HepG2 (cell line): Measurements from ENCODE around the gene PALM3. TPM values are rescaled to one million over a fixed set of nuclear protein-coding genes. Genes with fewer than 3 reads are reported as not detected.

Source experiments
- ATAC-seq: fragments of 200-7000 bp; cut with Tn5 transposase; 3 replicates; pipeline ENCODE4 v1.9.1; 2020; ENCODE audit warnings: mild to moderate bottlenecking, moderate library complexity
- BruUV-seq: library from RNA; stranded (reverse); fragments of 400-500 nt; replicated peaks from 2 replicates; lab custom pipeline; 2021; lab: Mats Ljungman, UMichigan
- CTCF ChIA-PET: fragments of 300-600 bp; formaldehyde crosslinking; extraction: SDS; loops from one replicate; lab custom pipeline; 2021; ENCODE audit warnings: low total read pairs, inconsistent platforms, low intra/inter-chr PET ratio; lab: Yijun Ruan, JAX
- POLR2A ChIA-PET: fragments of 350-600 bp; sonication (Branson Sonifier 250); formaldehyde crosslinking; loops from one replicate; lab custom pipeline; 2020; ENCODE audit warnings: antibody characterized with exemption, inconsistent platforms; lab: Yijun Ruan, JAX
- DNase-seq: peaks from one replicate; pipeline ENCODE4 v3.0.0-alpha.2; 2015; ENCODE audit warnings: low spot score
- FAIRE-seq: peaks from 3 replicates; lab custom pipeline; 2011; peaks lifted over from hg19 to GRCh38; lab: Jason Lieb, UNC
- H2AFZ ChIP-seq: one replicate; pipeline ENCODE4 v1.6.1; 2011; ENCODE audit warnings: low read length, inconsistent platforms
- H3K27ac ChIP-seq: fragments of 300-600 bp; 3 replicates; pipeline ENCODE4 v1.8.0; 2011; ENCODE audit warnings: mixed run types, mild to moderate bottlenecking, mixed read lengths, low read length, inconsistent platforms; ENCODE audit not compliant: insufficient read depth; ENCODE audit errors: extremely low read length
- H3K27me3 ChIP-seq, 2 experiments: fragments of 200-600 bp in 1 of 2; 2 replicates in 1 of 2; 3 replicates in 1 of 2; pipeline versions ENCODE4 v1.6.0 to v1.8.0; 2011; ENCODE audit warnings: low read length in 2 of 2, mild to moderate bottlenecking in 2 of 2, moderate library complexity in 2 of 2, inconsistent platforms in 1 of 2; ENCODE audit not compliant: insufficient read depth in 2 of 2, control insufficient read depth in 1 of 2
- H3K36me3 ChIP-seq, 2 experiments: fragments of 200-600 bp in 1 of 2; replicated peaks in 1 of 2; 2 replicates in 1 of 2; 3 replicates in 1 of 2; pipeline versions ENCODE4 v1.5.1 to v1.8.0; 2011; ENCODE audit warnings: low read length in 2 of 2, inconsistent platforms in 1 of 2; ENCODE audit not compliant: insufficient read depth in 2 of 2, control insufficient read depth in 1 of 2
- H3K4me1 ChIP-seq: 2 replicates; pipeline ENCODE4 v1.5.1; 2012; ENCODE audit warnings: low read length, inconsistent platforms; ENCODE audit not compliant: insufficient read depth
- H3K4me2 ChIP-seq: 2 replicates; pipeline ENCODE4 v1.6.0; 2011; ENCODE audit warnings: low read depth, low read length, inconsistent platforms
- H3K4me3 ChIP-seq, 3 experiments: fragments of 200-600 bp in 1 of 3; sonication (generic), shearing (Covaris generic) in 1 of 3; replicated peaks in 1 of 3; 2 replicates each; pipeline ENCODE4 v1.5.1; 2011 to 2016; ENCODE audit warnings: low read length in 3 of 3, inconsistent platforms in 2 of 3, low read depth in 2 of 3, mild to moderate bottlenecking in 2 of 3, control low read depth in 1 of 3, mixed read lengths in 1 of 3; ENCODE audit not compliant: insufficient read depth in 1 of 3
- H3K79me2 ChIP-seq: one replicate; pipeline ENCODE4 v1.6.1; 2011; ENCODE audit warnings: low read length, inconsistent platforms; ENCODE audit not compliant: insufficient read depth
- H3K9ac ChIP-seq: 2 replicates; pipeline ENCODE4 v1.6.0; 2011; ENCODE audit warnings: mild to moderate bottlenecking, low read depth, low read length, inconsistent platforms; ENCODE audit not compliant: insufficient read depth
- H3K9me3 ChIP-seq: 2 replicates; pipeline ENCODE4 v1.5.1; 2012; ENCODE audit warnings: mild to moderate bottlenecking, low read length
- H4K20me1 ChIP-seq: 2 replicates; pipeline ENCODE4 v1.6.0; 2011; ENCODE audit warnings: inconsistent platforms, mild to moderate bottlenecking, low read length, moderate library complexity; ENCODE audit not compliant: insufficient read depth
- MIXL1 ChIP-seq: IDR thresholded peaks from 2 replicates; pipeline ENCODE4 v1.6.1; 2016
- MYC ChIP-seq: sonication (generic); formaldehyde crosslinking; IDR thresholded peaks from 2 replicates; pipeline ENCODE4 v1.9.0; 2021; ENCODE audit warnings: missing genetic modification reagents, borderline replicate concordance
- RBFOX2 ChIP-seq: fragments of 200-400 bp; formaldehyde crosslinking; IDR thresholded peaks from 2 replicates; pipeline ENCODE4 v1.6.1; 2017; ENCODE audit warnings: low read depth, mild to moderate bottlenecking, low read length
- YEATS4 ChIP-seq: sonication (generic); formaldehyde crosslinking; IDR thresholded peaks from 2 replicates; pipeline ENCODE4 v1.4.0; 2020; ENCODE audit warnings: missing genetic modification reagents, borderline replicate concordance
- ZFY ChIP-seq: sonication (generic); formaldehyde crosslinking; IDR thresholded peaks from 2 replicates; pipeline ENCODE4 v1.4.0; 2020; ENCODE audit warnings: missing genetic modification reagents
- ZNF772 ChIP-seq: sonication (generic); formaldehyde crosslinking; IDR thresholded peaks from 2 replicates; pipeline ENCODE4 v1.5.0; 2020; ENCODE audit warnings: mild to moderate bottlenecking, missing genetic modification reagents
- WGBS: methylation state at CpG from one replicate; pipeline ENCODE4 v1.1.6; 2017; ENCODE audit warnings: low lambda C conversion rate; 5-methylcytosine and 5-hydroxymethylcytosine counted together
- in situ Hi-C: cut with HindIII; loops from 2 replicates; pipeline ENCODE4 v1.10.0; 2017; ENCODE audit warnings: low pct_unique_long_range_greater_than_20kb; ENCODE audit not compliant: extremely low pct_ligation_motif_present
- intact Hi-C: fragments of 100-400 bp; cut with micrococcal nuclease; formaldehyde crosslinking; loops from one replicate; pipeline ENCODE4 v1.10.0; 2022; ENCODE audit not compliant: unreplicated experiment
- polyA plus RNA-seq, 8 experiments: library from polyadenylated mRNA; depleted of rRNA in 3 of 8; stranded (reverse) in 7 of 8; unstranded in 1 of 8; fragments of >200 nt; fragmentation: Illumina TruSeq in 4 of 8; extraction: Trizol in 4 of 8; gene quantifications; 2 replicates each; pipeline versions ENCODE4 v1.2.1 to v1.2.3, GENCODE V29; 2011 to 2016; ENCODE audit warnings: low read depth in 4 of 8, missing spikeins in 1 of 8, mixed read lengths in 1 of 8; ENCODE audit not compliant: insufficient read depth in 1 of 8
- total RNA-seq, 5 experiments: library from RNA; depleted of rRNA; stranded (reverse); fragments of >200 nt; fragmentation: Illumina TruSeq; extraction: Trizol; gene quantifications; 2 replicates each; pipeline ENCODE4 v1.2.3, GENCODE V29; 2016; ENCODE audit warnings: low read depth in 1 of 5
- TF ChIP-seq, protein P1 (sequence below): sonication (generic); formaldehyde crosslinking; IDR thresholded peaks from 2 replicates; pipeline ENCODE4 v1.4.0; 2020; ENCODE audit warnings: missing genetic modification reagents
- TF ChIP-seq, protein P2 (sequence below): sonication (generic); formaldehyde crosslinking; IDR thresholded peaks from 2 replicates; pipeline ENCODE4 v1.4.0; 2020; ENCODE audit warnings: missing genetic modification reagents
- TF ChIP-seq, protein P3 (sequence below): sonication (generic); formaldehyde crosslinking; IDR thresholded peaks from 2 replicates; pipeline ENCODE4 v1.5.1; 2020; ENCODE audit warnings: mild to moderate bottlenecking, missing genetic modification reagents, moderate library complexity

The PALM3 gene
- total and polyA plus RNA-seq, 2 of the 13 experiments (the other 11 are each of a cell fraction or from before 2014, with no cell fraction given), result 0.79 to 2.4 TPM

DNA sequence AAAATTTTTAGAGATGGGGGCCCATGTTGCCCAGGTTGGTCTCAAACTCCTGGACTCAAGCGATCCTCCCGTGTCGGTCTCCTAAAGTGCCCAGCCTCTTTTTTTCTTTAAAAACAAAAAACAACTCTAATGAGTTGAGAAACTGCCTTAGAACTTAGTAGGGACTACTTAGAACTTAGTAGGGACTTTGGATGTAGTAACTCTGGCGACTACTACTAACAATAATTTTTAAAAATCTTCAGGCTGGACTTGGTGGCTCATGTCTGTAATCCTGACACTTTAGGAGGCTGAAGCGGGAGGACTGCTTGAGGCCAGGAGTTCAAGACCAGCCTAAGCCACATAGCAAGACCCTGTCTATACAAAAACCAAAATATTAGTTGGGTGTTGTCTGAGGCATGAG lies 24.2 kb upstream of the PALM3 start (continued):
- TF ChIP-seq, protein P1, sequence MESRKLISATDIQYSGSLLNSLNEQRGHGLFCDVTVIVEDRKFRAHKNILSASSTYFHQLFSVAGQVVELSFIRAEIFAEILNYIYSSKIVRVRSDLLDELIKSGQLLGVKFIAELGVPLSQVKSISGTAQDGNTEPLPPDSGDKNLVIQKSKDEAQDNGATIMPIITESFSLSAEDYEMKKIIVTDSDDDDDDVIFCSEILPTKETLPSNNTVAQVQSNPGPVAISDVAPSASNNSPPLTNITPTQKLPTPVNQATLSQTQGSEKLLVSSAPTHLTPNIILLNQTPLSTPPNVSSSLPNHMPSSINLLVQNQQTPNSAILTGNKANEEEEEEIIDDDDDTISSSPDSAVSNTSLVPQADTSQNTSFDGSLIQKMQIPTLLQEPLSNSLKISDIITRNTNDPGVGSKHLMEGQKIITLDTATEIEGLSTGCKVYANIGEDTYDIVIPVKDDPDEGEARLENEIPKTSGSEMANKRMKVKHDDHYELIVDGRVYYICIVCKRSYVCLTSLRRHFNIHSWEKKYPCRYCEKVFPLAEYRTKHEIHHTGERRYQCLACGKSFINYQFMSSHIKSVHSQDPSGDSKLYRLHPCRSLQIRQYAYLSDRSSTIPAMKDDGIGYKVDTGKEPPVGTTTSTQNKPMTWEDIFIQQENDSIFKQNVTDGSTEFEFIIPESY, result no peak

DNA sequence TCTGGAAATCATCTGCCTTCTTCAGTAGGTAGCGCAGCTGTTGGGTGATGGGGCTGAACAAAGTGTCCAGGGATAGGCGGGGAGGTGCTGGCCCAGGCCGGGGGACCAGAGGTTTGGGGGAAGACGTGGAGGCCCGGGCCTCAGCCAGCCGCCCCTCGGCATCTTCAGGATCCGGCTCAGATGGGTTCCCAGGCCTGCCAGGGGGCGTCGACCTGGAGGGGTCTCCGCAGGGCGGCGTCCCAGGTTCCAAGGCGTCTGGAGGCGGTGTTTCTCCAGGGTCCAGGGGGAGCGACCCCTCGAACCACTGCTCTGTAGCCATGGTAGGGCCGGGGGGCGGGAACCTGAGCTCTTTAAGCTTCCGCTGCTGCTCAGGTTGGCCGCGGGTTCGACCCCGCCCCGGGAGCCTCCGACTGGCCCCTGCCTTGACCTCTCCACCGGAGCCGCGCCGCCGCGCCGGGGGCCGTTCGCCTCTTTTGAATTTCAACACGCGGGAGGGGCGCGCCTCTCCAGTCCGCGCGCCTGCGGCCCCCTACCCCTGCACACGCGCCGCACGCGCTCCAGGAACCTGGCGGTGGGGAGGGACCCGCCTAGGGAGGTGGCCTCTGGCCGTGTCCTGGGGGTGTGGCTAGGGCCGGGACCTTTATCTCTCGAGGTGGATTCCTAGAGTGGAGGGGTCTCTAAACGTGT lies 23.6 kb upstream of the PALM3 start, which contains the start of gene C19orf67:
TSS of gene C19orf67 (minus strand) at position 475 of the 687 bp plus-strand sequence. CDS start at position 319, 156 bp downstream.
- CTCF ChIA-PET, result no interaction called here
- 63% methylated on average over 39 of the region's 54 CpGs for WGBS
- TF ChIP-seq MYC (CRISPR knock-in tag) (peak; percentile 81), YEATS4 (CRISPR knock-in tag) (peak; percentile 48; the same call in 1 of the 2 replicates), RBFOX2 (peak; percentile 73), ZNF772 (CRISPR knock-in tag) (no peak), ZFY (0 out of 2 replicates have a peak, but pooled peaks have one; percentile 48), MIXL1 (CRISPR knock-in tag) (no peak)
- TF ChIP-seq, protein P2, sequence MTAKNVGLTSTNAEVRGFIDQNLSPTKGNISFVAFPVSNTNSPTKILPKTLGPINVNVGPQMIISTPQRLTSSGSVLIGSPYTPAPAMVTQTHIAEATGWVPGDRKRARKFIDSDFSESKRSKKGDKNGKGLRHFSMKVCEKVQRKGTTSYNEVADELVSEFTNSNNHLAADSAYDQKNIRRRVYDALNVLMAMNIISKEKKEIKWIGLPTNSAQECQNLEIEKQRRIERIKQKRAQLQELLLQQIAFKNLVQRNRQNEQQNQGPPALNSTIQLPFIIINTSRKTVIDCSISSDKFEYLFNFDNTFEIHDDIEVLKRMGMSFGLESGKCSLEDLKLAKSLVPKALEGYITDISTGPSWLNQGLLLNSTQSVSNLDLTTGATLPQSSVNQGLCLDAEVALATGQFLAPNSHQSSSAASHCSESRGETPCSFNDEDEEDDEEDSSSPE (CRISPR knock-in tag), result peak; percentile 39; the same call in 1 of the 2 replicates
- TF ChIP-seq, protein P3, sequence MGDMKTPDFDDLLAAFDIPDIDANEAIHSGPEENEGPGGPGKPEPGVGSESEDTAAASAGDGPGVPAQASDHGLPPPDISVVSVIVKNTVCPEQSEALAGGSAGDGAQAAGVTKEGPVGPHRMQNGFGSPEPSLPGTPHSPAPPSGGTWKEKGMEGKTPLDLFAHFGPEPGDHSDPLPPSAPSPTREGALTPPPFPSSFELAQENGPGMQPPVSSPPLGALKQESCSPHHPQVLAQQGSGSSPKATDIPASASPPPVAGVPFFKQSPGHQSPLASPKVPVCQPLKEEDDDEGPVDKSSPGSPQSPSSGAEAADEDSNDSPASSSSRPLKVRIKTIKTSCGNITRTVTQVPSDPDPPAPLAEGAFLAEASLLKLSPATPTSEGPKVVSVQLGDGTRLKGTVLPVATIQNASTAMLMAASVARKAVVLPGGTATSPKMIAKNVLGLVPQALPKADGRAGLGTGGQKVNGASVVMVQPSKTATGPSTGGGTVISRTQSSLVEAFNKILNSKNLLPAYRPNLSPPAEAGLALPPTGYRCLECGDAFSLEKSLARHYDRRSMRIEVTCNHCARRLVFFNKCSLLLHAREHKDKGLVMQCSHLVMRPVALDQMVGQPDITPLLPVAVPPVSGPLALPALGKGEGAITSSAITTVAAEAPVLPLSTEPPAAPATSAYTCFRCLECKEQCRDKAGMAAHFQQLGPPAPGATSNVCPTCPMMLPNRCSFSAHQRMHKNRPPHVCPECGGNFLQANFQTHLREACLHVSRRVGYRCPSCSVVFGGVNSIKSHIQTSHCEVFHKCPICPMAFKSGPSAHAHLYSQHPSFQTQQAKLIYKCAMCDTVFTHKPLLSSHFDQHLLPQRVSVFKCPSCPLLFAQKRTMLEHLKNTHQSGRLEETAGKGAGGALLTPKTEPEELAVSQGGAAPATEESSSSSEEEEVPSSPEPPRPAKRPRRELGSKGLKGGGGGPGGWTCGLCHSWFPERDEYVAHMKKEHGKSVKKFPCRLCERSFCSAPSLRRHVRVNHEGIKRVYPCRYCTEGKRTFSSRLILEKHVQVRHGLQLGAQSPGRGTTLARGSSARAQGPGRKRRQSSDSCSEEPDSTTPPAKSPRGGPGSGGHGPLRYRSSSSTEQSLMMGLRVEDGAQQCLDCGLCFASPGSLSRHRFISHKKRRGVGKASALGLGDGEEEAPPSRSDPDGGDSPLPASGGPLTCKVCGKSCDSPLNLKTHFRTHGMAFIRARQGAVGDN (CRISPR knock-in tag), result peak; percentile 81

More for the DNA sequence above, 23.6 kb upstream of the PALM3 start, which contains the start of gene C19orf67:
- intact Hi-C loops (no loop called here), in situ Hi-C loops (no loop called here)
- Histone ChIP-seq H3K9ac (peak within 1 kb of the TSS; percentile 22; the same call in 1 of the 2 replicates), H3K4me2 (peak within 1 kb of the TSS; percentile 65), H4K20me1 (no peaks in the 10 kb centered on the region), H3K79me2 (peaks cover 6% of the 10 kb centered on the region), H2AFZ (no peak within 1 kb of the TSS), H3K27ac (peak within 1 kb of the TSS; percentile 53), H3K4me3 (peak within 1 kb of the TSS; percentile 52 to 64 (median 54); a peak in 5 of 6 replicates), H3K27me3 (no peaks in the 10 kb centered on the region; a peak in 1 of 5 replicates), H3K36me3 (peaks cover 4 to 8% of the 10 kb centered on the region in 2 experiments; a peak in 2 of 5 replicates), H3K4me1 (peaks cover 53% of the 10 kb centered on the region), H3K9me3 (no peaks in the 10 kb centered on the region)
- peak; percentile 18 for ATAC-seq
- no peak for DNase-seq
- FAIRE-seq, result no peak
- no TSS peak for BruUV-seq
- POLR2A ChIA-PET, result interaction anchor here (1.0 kb wide), 1 partner anchor 51 kb away, joined by 3 read pairs; the partner anchor contains the start of gene ASF1B
